HL-60 (cell line): ENCODE measurements around the gene UBE2D1.

ENCODE experiments used
- GABPA ChIP-seq: IDR thresholded peaks from 2 replicates; pipeline ENCODE4 v1.6.1; 2012; ENCODE audit warnings: low read depth
- POLR2AphosphoS5 ChIP-seq: IDR thresholded peaks from 2 replicates; pipeline ENCODE4 v1.6.1; 2012; ENCODE audit warnings: low read depth
- TF ChIP-seq, protein P1 (sequence below): IDR thresholded peaks from one replicate; pipeline ENCODE4 v1.5.1; 2011; ENCODE audit warnings: low read length, control low read depth, inconsistent platforms; ENCODE audit not compliant: insufficient read depth
- TF ChIP-seq, protein P2 (sequence below): IDR thresholded peaks from 2 replicates; pipeline ENCODE4 v1.6.1; 2012; ENCODE audit warnings: low read depth; ENCODE audit not compliant: insufficient replicate concordance

DNA sequence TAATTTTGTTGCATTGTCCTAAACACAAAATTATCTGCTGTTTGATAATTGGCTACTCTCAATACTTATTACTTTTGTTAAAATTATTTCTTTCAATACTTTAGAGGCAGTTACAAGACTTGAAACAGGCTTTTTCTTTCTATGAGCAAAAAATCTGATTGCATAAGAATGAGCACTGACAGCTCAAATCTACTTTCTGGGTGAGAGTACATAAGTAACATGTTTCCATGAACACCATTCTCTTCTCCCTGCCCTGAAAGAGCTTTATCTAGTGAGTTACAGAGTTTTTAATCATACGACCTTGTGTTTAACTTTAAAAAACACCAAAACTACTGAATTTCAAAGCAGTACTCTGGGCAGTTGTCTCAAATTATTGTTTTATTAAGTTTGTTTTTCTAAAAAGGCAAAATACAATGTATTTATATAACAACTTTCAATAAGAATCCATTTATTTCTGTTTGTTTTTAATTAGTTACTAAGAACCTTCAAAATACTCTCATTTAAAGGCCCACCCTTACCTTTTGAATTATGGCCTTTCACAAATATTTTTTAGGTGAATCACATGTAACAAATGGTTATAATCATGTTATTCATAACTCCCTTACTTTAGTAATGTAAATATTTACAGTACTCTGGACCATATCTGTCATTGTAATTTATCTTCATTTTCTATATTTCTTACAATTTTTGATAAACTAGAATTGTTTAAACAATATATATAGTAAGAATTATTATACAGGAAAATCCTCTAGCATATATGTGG, 27.4 kb downstream of the UBE2D1 start:
- TF ChIP-seq, protein P1, sequence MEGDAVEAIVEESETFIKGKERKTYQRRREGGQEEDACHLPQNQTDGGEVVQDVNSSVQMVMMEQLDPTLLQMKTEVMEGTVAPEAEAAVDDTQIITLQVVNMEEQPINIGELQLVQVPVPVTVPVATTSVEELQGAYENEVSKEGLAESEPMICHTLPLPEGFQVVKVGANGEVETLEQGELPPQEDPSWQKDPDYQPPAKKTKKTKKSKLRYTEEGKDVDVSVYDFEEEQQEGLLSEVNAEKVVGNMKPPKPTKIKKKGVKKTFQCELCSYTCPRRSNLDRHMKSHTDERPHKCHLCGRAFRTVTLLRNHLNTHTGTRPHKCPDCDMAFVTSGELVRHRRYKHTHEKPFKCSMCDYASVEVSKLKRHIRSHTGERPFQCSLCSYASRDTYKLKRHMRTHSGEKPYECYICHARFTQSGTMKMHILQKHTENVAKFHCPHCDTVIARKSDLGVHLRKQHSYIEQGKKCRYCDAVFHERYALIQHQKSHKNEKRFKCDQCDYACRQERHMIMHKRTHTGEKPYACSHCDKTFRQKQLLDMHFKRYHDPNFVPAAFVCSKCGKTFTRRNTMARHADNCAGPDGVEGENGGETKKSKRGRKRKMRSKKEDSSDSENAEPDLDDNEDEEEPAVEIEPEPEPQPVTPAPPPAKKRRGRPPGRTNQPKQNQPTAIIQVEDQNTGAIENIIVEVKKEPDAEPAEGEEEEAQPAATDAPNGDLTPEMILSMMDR = no peak
- TF ChIP-seq POLR2AphosphoS5 = no peak
- TF ChIP-seq, protein P2, sequence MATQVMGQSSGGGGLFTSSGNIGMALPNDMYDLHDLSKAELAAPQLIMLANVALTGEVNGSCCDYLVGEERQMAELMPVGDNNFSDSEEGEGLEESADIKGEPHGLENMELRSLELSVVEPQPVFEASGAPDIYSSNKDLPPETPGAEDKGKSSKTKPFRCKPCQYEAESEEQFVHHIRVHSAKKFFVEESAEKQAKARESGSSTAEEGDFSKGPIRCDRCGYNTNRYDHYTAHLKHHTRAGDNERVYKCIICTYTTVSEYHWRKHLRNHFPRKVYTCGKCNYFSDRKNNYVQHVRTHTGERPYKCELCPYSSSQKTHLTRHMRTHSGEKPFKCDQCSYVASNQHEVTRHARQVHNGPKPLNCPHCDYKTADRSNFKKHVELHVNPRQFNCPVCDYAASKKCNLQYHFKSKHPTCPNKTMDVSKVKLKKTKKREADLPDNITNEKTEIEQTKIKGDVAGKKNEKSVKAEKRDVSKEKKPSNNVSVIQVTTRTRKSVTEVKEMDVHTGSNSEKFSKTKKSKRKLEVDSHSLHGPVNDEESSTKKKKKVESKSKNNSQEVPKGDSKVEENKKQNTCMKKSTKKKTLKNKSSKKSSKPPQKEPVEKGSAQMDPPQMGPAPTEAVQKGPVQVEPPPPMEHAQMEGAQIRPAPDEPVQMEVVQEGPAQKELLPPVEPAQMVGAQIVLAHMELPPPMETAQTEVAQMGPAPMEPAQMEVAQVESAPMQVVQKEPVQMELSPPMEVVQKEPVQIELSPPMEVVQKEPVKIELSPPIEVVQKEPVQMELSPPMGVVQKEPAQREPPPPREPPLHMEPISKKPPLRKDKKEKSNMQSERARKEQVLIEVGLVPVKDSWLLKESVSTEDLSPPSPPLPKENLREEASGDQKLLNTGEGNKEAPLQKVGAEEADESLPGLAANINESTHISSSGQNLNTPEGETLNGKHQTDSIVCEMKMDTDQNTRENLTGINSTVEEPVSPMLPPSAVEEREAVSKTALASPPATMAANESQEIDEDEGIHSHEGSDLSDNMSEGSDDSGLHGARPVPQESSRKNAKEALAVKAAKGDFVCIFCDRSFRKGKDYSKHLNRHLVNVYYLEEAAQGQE = no peak
- TF ChIP-seq GABPA = no peak
